Esophagus squamous epithelium (tissue), 4 donors: ENCODE results near the gene GNG13.

ENCODE experiments used
- POLR2A ChIP-seq, 4 donors: fragments of 450-650 bp; IDR thresholded peaks; one replicate each; pipeline ENCODE4 v1.6.1; 2017; ENCODE audit warnings: antibody characterized with exemption in 4 of 4, mild to moderate bottlenecking in 4 of 4, moderate library complexity in 3 of 4
- TF ChIP-seq, protein P1 (sequence below), 6 experiments: fragments of 450-650 bp in 4 of 6; fragments of 200-600 bp in 2 of 6; sonication (generic) in 2 of 6; IDR thresholded peaks; one replicate each; pipeline ENCODE4 v1.5.1; 2016 to 2019; ENCODE audit warnings: antibody characterized with exemption in 6 of 6, mild to moderate bottlenecking in 4 of 6, moderate library complexity in 4 of 6

DNA sequence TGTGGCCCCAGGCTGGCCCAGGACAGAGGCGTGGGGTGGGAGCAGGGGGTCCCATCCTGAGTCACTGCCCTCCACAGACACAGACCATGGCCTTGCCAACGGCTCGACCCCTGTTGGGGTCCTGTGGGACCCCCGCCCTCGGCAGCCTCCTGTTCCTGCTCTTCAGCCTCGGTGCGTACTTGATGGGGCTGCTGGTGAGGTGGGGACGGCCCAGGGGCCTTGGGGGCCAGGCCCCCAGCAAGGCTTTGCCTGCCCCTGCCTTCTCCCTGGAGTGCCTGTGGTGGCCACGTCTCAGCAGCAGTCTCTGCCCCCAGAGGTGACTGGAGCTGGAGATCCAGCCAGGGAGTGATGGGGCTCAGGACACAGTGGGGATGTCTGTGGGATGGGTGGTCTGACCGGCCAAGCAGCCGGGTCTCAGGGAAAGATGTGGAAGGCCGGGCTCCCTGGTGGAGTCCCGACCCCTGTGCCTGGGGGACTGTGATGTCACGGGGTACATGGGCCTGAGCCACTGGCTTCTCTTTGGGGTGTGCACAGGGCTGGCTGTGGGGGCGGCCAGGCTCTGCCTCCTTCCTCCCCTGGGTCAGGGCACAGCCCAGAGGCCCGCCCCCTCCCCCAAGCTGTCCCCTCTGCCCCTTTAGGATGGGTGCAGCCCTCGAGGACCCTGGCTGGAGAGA lies 37.8 kb downstream of the GNG13 start:
- TF ChIP-seq POLR2A (IDR thresholded peaks at IDR 0.05) = no peak
- TF ChIP-seq, protein P1, sequence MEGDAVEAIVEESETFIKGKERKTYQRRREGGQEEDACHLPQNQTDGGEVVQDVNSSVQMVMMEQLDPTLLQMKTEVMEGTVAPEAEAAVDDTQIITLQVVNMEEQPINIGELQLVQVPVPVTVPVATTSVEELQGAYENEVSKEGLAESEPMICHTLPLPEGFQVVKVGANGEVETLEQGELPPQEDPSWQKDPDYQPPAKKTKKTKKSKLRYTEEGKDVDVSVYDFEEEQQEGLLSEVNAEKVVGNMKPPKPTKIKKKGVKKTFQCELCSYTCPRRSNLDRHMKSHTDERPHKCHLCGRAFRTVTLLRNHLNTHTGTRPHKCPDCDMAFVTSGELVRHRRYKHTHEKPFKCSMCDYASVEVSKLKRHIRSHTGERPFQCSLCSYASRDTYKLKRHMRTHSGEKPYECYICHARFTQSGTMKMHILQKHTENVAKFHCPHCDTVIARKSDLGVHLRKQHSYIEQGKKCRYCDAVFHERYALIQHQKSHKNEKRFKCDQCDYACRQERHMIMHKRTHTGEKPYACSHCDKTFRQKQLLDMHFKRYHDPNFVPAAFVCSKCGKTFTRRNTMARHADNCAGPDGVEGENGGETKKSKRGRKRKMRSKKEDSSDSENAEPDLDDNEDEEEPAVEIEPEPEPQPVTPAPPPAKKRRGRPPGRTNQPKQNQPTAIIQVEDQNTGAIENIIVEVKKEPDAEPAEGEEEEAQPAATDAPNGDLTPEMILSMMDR (IDR thresholded peaks at IDR 0.05) = no peak
